ENCODE measurements around the gene DNAJB9. TPM values are rescaled to one million over a fixed set of nuclear protein-coding genes. Genes with fewer than 3 reads are reported as not detected.

DNAJB9 gene
- total RNA-seq: 10 to 100 TPM in 5 of 6 donors, 1 to 10 TPM in 1; 5.2 to 54.1 (median 29.0) TPM

DNA sequence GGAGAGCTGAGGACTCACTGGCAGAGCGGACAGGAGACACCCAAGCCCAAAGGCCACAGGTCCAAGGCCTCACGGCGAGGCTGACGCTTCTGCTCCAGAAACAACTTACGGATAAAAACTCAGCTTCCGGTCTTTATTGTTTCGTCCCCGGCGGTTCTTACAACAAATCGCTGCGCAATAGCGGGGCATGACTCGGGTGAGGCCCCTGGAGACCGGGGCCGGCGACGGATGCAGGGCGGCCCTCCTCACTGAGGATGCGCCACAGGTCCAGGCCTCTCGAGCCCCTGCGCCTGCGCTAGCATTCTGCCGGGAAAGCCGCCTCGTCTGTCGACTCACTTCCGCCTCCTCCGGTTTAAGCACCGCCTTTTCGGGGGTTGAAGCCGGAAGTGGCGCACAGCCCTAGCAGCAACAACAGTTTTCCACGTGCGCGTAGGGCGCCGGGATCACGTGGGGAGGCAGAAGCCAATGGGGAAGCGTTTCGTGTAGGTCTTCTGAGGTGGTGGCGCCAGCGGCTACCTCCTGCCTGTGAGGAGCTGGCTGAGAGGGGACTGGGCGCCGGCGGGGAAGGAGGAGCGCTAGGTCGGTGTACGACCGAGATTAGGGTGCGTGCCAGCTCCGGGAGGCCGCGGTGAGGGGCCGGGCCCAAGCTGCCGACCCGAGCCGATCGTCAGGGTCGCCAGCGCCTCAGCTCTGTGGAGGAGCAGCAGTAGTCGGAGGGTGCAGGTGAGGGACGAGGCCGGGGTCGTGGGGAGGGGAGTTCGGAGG lies at the start of gene DNAJB9, which contains the start of gene THAP5:
DNAJB9 (plus strand) TSS at position 494 of the 765 bp plus-strand sequence. CDS start 1,853 bp downstream, outside the sequence.
THAP5 (minus strand) TSS at position 326 of the 765 bp plus-strand sequence; CDS start at position 189, 137 bp downstream.
- TF ChIP-seq POLR2AphosphoS5 (IDR thresholded peaks at IDR 0.05) (peak; percentile 98 to 99), EP300 (IDR thresholded peaks at IDR 0.05) (peak in 2 of 4 donors; percentile 7 to 86), POLR2A (IDR thresholded peaks at IDR 0.05) (peak; percentile 74 to 99 (median 96)), CTCF (IDR thresholded peaks at IDR 0.05) (peak in 3 of 6 experiments; percentile 6 to 32 (median 12))
- ATAC-seq (ENCODE audit: low FRiP score in 2 of 2): peak; percentile 98 to 99
- Histone ChIP-seq H3K4me3 (peak within 1 kb of the TSS; percentile 67 to 88 (median 77)), H3K9me3 (no peaks in the 10 kb centered on the region), H3K4me1 (peaks cover 25 to 43% (median 33%) of the 10 kb centered on the region in 4 donors), H3K36me3 (peaks cover 0 to 35% (median 2%) of the 10 kb centered on the region in 4 donors), H3K27me3 (no peaks in the 10 kb centered on the region), H3K27ac (peak within 1 kb of the TSS; percentile 97 to 99 (median 99))
- DNase-seq: peak; percentile 96 to 99
- whole genome bisulfite sequencing, 2 donors: 0 to 1% methylated on average over 17 to 52 of the region's 65 CpGs

DNA sequence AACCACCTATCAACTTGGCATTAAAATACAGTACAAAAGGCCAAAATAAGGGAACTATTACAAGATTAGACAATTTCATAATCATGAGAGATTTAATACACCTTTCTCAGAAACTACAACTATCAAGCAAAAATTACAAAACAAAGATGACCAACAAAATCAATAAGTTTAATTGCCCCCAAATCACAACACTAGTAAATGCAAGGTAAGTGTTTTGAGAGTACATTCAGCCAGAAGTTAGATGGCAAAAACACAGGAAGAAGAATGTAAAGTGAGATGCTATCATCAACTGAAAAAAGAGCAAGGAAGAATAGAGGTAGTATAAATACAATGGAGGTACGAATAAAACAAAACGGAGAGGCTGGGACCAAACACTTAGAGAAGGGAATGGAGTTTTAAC lies 46.9 kb upstream of the DNAJB9 start:
- peaks cover 0 to 18% (median 4%) of the 10 kb centered on the region in 4 donors for H3K36me3 ChIP-seq
- no peak overlapping the region for H3K4me3 ChIP-seq
- WGBS, 2 donors: 81 to 87% methylated on average over 2 of the region's 2 CpGs
- peaks cover 29 to 42% (median 31%) of the 10 kb centered on the region in 4 donors for H3K4me1 ChIP-seq
- H3K27me3 ChIP-seq: no peaks in the 10 kb centered on the region
- ATAC-seq (ENCODE audit: low FRiP score in 2 of 2) (no peak), DNase-seq (no peak)
- no peak overlapping the region for H3K27ac ChIP-seq
- H3K9me3 ChIP-seq: no peaks in the 10 kb centered on the region
- TF ChIP-seq POLR2AphosphoS5 (IDR thresholded peaks at IDR 0.05) (no peak), CTCF (IDR thresholded peaks at IDR 0.05) (no peak), EP300 (IDR thresholded peaks at IDR 0.05) (no peak)

DNA sequence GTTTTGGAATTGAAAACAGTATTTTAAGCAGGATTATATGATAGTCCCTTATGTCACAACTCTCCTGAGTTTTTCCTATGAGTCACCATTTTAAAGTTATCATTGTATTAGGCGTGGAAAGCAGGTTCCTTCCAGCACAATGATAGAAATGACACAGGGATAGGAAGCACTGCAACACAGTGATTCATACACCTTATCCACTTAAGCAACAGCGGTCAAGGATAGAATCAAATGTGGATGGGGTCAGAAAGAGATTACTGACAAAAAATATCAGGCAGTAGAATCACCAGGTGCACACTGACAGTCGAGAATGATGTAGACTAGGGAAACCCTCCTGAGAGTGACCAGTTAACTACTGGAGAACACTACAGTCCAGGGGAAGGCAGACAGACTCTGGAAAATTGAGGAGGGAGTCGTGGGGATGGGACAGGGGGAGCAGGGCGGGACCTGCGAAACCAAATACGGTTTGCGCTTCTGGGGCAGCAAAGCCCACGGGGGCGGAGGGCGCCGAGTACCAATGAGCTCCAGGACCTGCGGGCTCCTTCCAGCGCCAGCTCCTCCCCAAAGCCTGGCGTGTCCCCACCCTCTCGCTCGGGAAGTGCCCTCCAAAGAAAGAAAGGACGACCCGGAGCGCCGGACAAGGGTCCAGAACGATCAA lies 44.2 kb upstream of the DNAJB9 start:
- ATAC-seq (ENCODE audit: low FRiP score in 2 of 2) (peak; percentile 89), DNase-seq (peak in 1 of 2 donors; percentile 94)
- peak overlapping the region; percentile 63 to 69 (median 66) for H3K4me3 ChIP-seq
- peaks cover 26 to 36% (median 31%) of the 10 kb centered on the region in 4 donors for H3K4me1 ChIP-seq
- peak in 1 of 2 donors; percentile 10 for TF ChIP-seq POLR2AphosphoS5 (IDR thresholded peaks at IDR 0.05)
- no peak for TF ChIP-seq POLR2A (IDR thresholded peaks at IDR 0.05)
- TF ChIP-seq CTCF (IDR thresholded peaks at IDR 0.05): peak in 1 of 6 experiments; percentile 44
- no peak for TF ChIP-seq EP300 (IDR thresholded peaks at IDR 0.05)
- H3K9me3 ChIP-seq: no peaks in the 10 kb centered on the region
- 0 to 1% methylated on average over 15 to 21 of the region's 22 CpGs for WGBS, 2 donors
- no peaks in the 10 kb centered on the region for H3K36me3 ChIP-seq
- H3K27me3 ChIP-seq: no peaks in the 10 kb centered on the region
- peak overlapping the region; percentile 97 to 99 (median 99) for H3K27ac ChIP-seq

DNA sequence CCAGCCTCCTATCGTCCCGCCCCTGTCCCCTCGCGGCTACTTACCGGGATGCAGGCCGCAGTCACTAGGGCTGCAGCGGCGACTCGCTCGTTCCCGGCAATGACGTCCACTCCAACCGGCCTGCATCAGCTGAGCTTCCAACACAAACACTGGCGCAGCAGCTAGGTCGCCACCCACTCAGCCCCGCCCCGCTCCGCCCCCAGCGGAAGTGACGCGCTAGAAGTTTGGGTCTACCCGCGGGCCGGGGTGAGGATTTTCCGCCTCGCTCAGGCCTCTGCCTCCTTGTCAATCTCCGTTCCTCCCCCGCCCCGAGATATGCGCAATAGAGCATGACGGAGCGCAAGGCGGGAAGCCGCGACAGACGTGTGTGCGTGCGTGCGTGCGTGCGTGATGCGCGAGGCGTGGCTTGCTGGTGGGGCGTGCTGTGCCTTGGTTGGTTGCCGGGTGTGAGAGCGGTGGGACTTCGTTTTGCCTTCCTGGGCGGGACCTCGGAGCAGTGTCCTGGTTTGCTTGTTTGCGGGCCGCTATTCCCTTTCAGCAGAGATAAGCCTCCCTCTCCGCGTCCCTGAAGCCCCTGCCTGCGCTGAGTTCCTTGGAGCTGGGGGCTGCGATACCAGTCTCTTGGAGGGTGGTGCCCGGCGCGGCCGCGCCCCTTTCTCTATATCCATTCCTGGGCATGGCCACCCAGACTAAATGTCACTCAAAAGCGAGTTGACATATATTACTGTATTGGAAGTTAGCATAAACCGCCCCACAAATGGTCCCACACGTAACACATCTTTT lies 43.5 kb upstream of the DNAJB9 start, which contains the start of gene PNPLA8:
PNPLA8 (minus strand) TSS at position 151 of the 783 bp plus-strand sequence. CDS start 10,644 bp downstream, outside the sequence.
- ATAC-seq (ENCODE audit: low FRiP score in 2 of 2): peak; percentile 97 to 99
- Histone ChIP-seq H3K9me3 (no peaks in the 10 kb centered on the region), H3K27me3 (no peaks in the 10 kb centered on the region), H3K4me3 (peak within 1 kb of the TSS; percentile 63 to 69 (median 66)), H3K36me3 (no peaks in the 10 kb centered on the region), H3K4me1 (peaks cover 23 to 35% (median 27%) of the 10 kb centered on the region in 4 donors), H3K27ac (peak within 1 kb of the TSS; percentile 97 to 99 (median 99))
- WGBS, 2 donors: 0% methylated on average over 9 to 56 of the region's 64 CpGs
- DNase-seq: peak; percentile 100
- TF ChIP-seq CTCF (IDR thresholded peaks at IDR 0.05) (peak in 2 of 6 experiments; percentile 27 to 44), POLR2A (IDR thresholded peaks at IDR 0.05) (peak; percentile 63 to 98 (median 91)), EP300 (IDR thresholded peaks at IDR 0.05) (peak in 2 of 4 donors; percentile 65 to 92), POLR2AphosphoS5 (IDR thresholded peaks at IDR 0.05) (peak; percentile 94 to 96)

Measured in upper lobe of left lung (tissue), 6 donors.